Left lung (tissue), 14 donors: Measurements from ENCODE around the gene ZCRB1. TPM values are rescaled to one million over a fixed set of nuclear protein-coding genes. Genes with fewer than 3 reads are reported as not detected.

Experiments
- ATAC-seq: fragments of 200-7000 bp; cut with Tn5 transposase; one replicate; pipeline ENCODE4 v1.9.1; 2020; ENCODE audit warnings: moderate library complexity
- DNase-seq, 4 donors: peaks; one replicate each; pipeline ENCODE4 v3.0.0-alpha.2; 2013 to 2020
- H3K27ac ChIP-seq, 2 donors: fragments of 200-600 bp; sonication (generic) in 1 of 2; one replicate each; pipeline versions ENCODE4 v1.5.0 to v1.8.0; 2020 to 2021
- H3K27me3 ChIP-seq, 2 donors: fragments of 200-600 bp; sonication (generic) in 1 of 2; one replicate each; pipeline versions ENCODE4 v1.5.0 to v1.8.0; 2020 to 2021
- H3K36me3 ChIP-seq, 2 donors: fragments of 200-600 bp; sonication (generic) in 1 of 2; one replicate each; pipeline versions ENCODE4 v1.5.0 to v1.8.0; 2020 to 2021
- H3K4me1 ChIP-seq, 2 donors: fragments of 200-600 bp; one replicate each; pipeline ENCODE4 v1.8.0; 2021
- H3K4me3 ChIP-seq, 2 donors: fragments of 200-600 bp; sonication (generic) in 1 of 2; one replicate each; pipeline versions ENCODE4 v1.5.0 to v1.8.0; 2020 to 2021; ENCODE audit warnings: mild to moderate bottlenecking in 1 of 2
- H3K9me3 ChIP-seq, 2 donors: fragments of 200-600 bp; sonication (generic) in 1 of 2; one replicate each; pipeline versions ENCODE4 v1.5.0 to v1.8.0; 2020 to 2021
- intact Hi-C, 2 donors: fragments of 100-400 bp; cut with DNase I; formaldehyde crosslinking; loops; one replicate each; pipeline versions ENCODE4 v1.11.2 to v1.14.2; 2022
- long read RNA-seq, 12 donors: library from polyadenylated mRNA in 2 of 12; unstranded in 2 of 12; transcript quantifications; one replicate each; pipeline ENCODE4 v2.0.0 and lab custom pipeline, GENCODE V29; 2019 to 2026
- polyA plus RNA-seq, 6 donors: library from polyadenylated mRNA; unstranded; fragments of 120-200 nt; gene quantifications; one replicate each; pipeline ENCODE4 v1.2.1, GENCODE V29; 2013; ENCODE audit not compliant: insufficient read length in 6 of 6
- total RNA-seq, 2 donors: library from RNA; stranded (reverse); fragmentation: NEBNext Ultra II Directional; extraction: Animal tissue kit (Norgen Biotek cat#: 25700); gene quantifications; one replicate each; pipeline ENCODE4 v1.2.1, GENCODE V29; 2021
- TF ChIP-seq, protein P1 (sequence below), 2 donors: fragments of 200-600 bp; sonication (generic) in 1 of 2; IDR thresholded peaks; one replicate each; pipeline versions ENCODE4 v1.5.0 to v1.8.0; 2021; ENCODE audit warnings: antibody characterized with exemption in 2 of 2
- donor health status: DM: no; HTN: yes; CAD: no.
- donor health status: DM: no; HTN: no; CAD: no.

The ZCRB1 gene, protein sequence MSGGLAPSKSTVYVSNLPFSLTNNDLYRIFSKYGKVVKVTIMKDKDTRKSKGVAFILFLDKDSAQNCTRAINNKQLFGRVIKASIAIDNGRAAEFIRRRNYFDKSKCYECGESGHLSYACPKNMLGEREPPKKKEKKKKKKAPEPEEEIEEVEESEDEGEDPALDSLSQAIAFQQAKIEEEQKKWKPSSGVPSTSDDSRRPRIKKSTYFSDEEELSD
- total RNA-seq (10 to 100 TPM; 34.8 to 38.2 TPM), polyA plus RNA-seq (10 to 100 TPM; 77.8 to 87.6 (median 82.0) TPM)
- long read RNA-seq, donor 1, transcript ZCRB1-201 (8 exons, 1,827 nt) = major isoform, 42 of 175 reads
- long read RNA-seq, donor 1, partial matches to known transcripts = 107 of 175 reads
- long read RNA-seq, donor 1, other reads (novel, unspliced or antisense) = 26 of 175 reads
- long read RNA-seq, donor 2, transcript ZCRB1-201 (8 exons, 1,827 nt) = major isoform, 24 of 119 reads
- long read RNA-seq, donor 2, partial matches to known transcripts = 63 of 119 reads
- long read RNA-seq, donor 2, other reads (novel, unspliced or antisense) = 32 of 119 reads
- long read RNA-seq, donor 3, transcript ZCRB1-201 (8 exons, 1,827 nt) = major isoform, 29 of 132 reads
- long read RNA-seq, donor 3, partial matches to known transcripts = 88 of 132 reads
- long read RNA-seq, donor 3, other reads (novel, unspliced or antisense) = 14 of 132 reads
- long read RNA-seq, donor 4, transcript ZCRB1-201 (8 exons, 1,827 nt) = major isoform, 6 of 58 reads
- long read RNA-seq, donor 4, partial matches to known transcripts = 51 of 58 reads
- long read RNA-seq, donor 4, other reads (novel, unspliced or antisense) = 1 of 58 reads
- long read RNA-seq, donor 5, transcript ZCRB1-201 (8 exons, 1,827 nt) = major isoform, 27 of 112 reads
- long read RNA-seq, donor 5, partial matches to known transcripts = 77 of 112 reads
- long read RNA-seq, donor 5, other reads (novel, unspliced or antisense) = 7 of 112 reads
- long read RNA-seq, donor 6, transcript ZCRB1-201 (8 exons, 1,827 nt) = major isoform, 27 of 46 reads
- long read RNA-seq, donor 6, partial matches to known transcripts = 19 of 46 reads
- long read RNA-seq, donor 6, other reads (novel, unspliced or antisense) = 0 of 46 reads
- long read RNA-seq, donor 7, transcript ZCRB1-201 (8 exons, 1,827 nt) = major isoform, 18 of 19 reads
- long read RNA-seq, donor 7, partial matches to known transcripts = 0 of 19 reads
- long read RNA-seq, donor 7, other reads (novel, unspliced or antisense) = 0 of 19 reads
- long read RNA-seq, donor 8, transcript ZCRB1-201 (8 exons, 1,827 nt) = major isoform, 19 of 19 reads
- long read RNA-seq, donor 8, partial matches to known transcripts = 0 of 19 reads
- long read RNA-seq, donor 8, other reads (novel, unspliced or antisense) = 0 of 19 reads
- long read RNA-seq, donor 9 = 0 reads
- long read RNA-seq, donor 10, partial matches to known transcripts = 42 of 44 reads
- long read RNA-seq, donor 10, other reads (novel, unspliced or antisense) = 0 of 44 reads
- long read RNA-seq, donor 11, transcript ZCRB1-201 (8 exons, 1,827 nt) = major isoform, 27 of 129 reads
- long read RNA-seq, donor 11, partial matches to known transcripts = 78 of 129 reads
- long read RNA-seq, donor 11, other reads (novel, unspliced or antisense) = 24 of 129 reads
- long read RNA-seq, donor 12, transcript ZCRB1-201 (8 exons, 1,827 nt) = major isoform, 33 of 105 reads
- long read RNA-seq, donor 12, partial matches to known transcripts = 65 of 105 reads
- long read RNA-seq, donor 12, other reads (novel, unspliced or antisense) = 7 of 105 reads

DNA sequence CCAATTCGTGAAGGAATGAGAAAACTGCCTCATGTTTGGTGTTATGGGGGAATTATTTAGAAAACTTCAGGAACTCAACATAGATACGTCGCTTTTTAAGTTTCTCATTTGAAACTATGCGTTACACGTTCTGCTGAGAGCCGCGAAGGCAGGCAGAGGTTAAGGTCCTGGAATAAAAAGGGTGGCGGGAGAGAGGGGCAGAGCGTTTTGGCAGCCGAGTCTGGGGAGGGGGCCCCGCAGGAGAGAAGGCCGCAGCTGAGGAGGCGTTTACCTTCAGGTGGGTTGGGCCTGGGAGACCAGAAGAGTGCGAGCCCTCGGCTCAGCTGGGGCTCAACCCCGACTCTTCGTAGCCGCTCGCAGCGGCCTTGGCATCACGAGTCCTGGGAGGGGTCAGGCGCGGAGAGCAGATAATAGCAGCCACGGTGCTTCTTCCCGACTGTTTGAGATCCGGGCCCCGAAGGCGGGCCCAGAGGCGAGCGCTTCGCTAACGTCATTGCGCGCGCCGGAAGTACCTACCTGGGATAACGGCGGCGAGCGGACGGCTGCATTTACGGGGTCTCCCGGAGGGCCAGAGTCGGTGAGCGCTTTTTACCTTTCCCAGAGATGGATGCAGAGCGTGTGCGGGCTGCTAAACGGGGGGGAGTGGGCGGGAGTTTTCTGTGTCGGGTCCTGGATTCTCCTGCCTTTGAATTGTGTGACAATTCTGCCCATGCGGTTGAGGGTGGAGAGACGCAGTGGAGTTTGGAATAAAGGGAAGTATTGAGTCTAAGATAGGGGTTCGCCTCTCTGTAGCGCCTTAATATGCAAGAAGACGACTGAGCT is at the start of gene ZCRB1, which contains the start of gene PPHLN1:
ZCRB1 (minus strand) TSS at position 442 of the 822 bp plus-strand sequence. CDS start 1,992 bp downstream, outside the sequence.
PPHLN1 (plus strand) TSS at position 515 of the 822 bp plus-strand sequence. CDS start 9,736 bp downstream, outside the sequence.
- H3K27ac ChIP-seq = peak within 1 kb of the TSS; percentile 75 to 79
- intact Hi-C loops = no loop called here
- H3K36me3 ChIP-seq = peaks cover 0 to 5% of the 10 kb centered on the region in 2 donors
- ATAC-seq (peak; percentile 98), DNase-seq (peak; percentile 81 to 95 (median 88))
- no peaks in the 10 kb centered on the region for H3K9me3 ChIP-seq
- H3K27me3 ChIP-seq = no peaks in the 10 kb centered on the region
- H3K4me1 ChIP-seq = peaks cover 16 to 42% of the 10 kb centered on the region in 2 donors
- peak within 1 kb of the TSS; percentile 49 to 79 for H3K4me3 ChIP-seq
- TF ChIP-seq, protein P1, sequence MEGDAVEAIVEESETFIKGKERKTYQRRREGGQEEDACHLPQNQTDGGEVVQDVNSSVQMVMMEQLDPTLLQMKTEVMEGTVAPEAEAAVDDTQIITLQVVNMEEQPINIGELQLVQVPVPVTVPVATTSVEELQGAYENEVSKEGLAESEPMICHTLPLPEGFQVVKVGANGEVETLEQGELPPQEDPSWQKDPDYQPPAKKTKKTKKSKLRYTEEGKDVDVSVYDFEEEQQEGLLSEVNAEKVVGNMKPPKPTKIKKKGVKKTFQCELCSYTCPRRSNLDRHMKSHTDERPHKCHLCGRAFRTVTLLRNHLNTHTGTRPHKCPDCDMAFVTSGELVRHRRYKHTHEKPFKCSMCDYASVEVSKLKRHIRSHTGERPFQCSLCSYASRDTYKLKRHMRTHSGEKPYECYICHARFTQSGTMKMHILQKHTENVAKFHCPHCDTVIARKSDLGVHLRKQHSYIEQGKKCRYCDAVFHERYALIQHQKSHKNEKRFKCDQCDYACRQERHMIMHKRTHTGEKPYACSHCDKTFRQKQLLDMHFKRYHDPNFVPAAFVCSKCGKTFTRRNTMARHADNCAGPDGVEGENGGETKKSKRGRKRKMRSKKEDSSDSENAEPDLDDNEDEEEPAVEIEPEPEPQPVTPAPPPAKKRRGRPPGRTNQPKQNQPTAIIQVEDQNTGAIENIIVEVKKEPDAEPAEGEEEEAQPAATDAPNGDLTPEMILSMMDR (IDR thresholded peaks at IDR 0.05) = no peak

DNA sequence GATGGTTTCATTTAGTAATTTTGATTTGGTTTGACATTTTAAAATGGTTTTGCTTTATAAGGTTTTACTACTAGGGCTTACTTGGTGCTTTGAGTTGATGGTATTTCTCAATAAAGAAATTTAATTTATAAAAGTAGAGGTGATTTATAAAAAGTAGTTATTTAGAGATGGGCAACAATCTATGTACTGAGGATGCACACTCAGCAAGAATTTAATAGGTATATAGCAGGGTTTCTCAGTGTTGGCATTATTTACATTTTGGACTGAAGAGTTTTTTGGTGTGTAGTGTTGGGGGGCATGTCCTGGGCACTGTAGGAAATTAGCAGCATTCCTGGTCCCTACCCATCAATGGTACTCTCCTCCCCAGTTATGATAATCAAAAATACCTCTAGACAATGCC is 47.8 kb upstream of the ZCRB1 start:
- no peak overlapping the region for H3K27ac ChIP-seq
- intact Hi-C loops = no loop called here
- H3K9me3 ChIP-seq = no peaks in the 10 kb centered on the region
- H3K27me3 ChIP-seq = no peaks in the 10 kb centered on the region
- TF ChIP-seq, protein P1 (IDR thresholded peaks at IDR 0.05) = no peak
- peaks cover 0 to 29% of the 10 kb centered on the region in 2 donors for H3K36me3 ChIP-seq
- ATAC-seq = no peak
- H3K4me1 ChIP-seq = no peaks in the 10 kb centered on the region
- DNase-seq = no peak
- H3K4me3 ChIP-seq = no peak overlapping the region

DNA sequence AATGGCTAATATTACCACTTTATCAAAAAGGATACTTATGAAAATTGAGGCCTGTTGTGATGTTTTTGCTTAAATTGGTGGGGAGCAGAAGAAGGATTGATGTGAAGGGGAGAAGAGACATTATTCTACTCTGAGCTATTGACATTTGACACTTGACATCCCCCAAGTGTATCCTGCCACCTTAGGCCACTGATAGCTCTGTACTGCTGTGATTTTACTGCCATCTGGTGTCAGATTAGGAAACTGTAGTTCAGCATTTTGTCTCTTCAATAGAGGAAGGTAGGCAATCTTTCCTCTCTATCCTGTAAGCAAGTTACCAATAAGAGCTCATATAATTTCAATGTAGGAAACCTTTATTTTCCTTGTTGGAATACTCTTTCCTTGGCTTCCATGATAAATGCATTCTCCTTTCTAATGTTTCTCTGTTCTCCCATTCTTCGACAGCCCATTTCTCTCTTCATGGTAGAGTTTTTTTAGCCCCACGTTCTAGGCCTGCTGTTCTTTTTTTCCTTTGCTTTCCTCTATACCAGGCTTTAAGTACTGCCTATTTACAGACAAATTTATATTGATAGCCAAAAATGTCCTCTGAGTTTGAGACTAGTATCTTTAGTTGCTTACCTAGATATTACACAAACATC is 46.4 kb upstream of the ZCRB1 start:
- H3K27ac ChIP-seq = no peak overlapping the region
- intact Hi-C loops = no loop called here
- DNase-seq (peak in 2 of 4 donors; percentile 16 to 30), ATAC-seq (peak; percentile 83)
- no peaks in the 10 kb centered on the region for H3K9me3 ChIP-seq
- peaks cover 0 to 24% of the 10 kb centered on the region in 2 donors for H3K36me3 ChIP-seq
- H3K4me1 ChIP-seq = no peaks in the 10 kb centered on the region
- TF ChIP-seq, protein P1 (IDR thresholded peaks at IDR 0.05) = peak; percentile 59 to 66
- H3K4me3 ChIP-seq = no peak overlapping the region
- H3K27me3 ChIP-seq = no peaks in the 10 kb centered on the region
